GM23248 (cell line): ENCODE measurements around the gene NAV2. TPM values are rescaled to one million over a fixed set of nuclear protein-coding genes. Genes with fewer than 3 reads are reported as not detected.

Experiments used
- DNase-seq: peaks from one replicate; pipeline ENCODE4 v3.0.0-alpha.2; 2015
- H2AFZ ChIP-seq: fragments of 200-600 bp; sonication (generic); 2 replicates; pipeline ENCODE4 v1.6.1; 2016; ENCODE audit warnings: antibody characterized with exemption
- H3F3A ChIP-seq: fragments of 200-600 bp; sonication (generic); 2 replicates; pipeline ENCODE4 v1.6.1; 2016; ENCODE audit warnings: mild to moderate bottlenecking, antibody characterized with exemption, mixed run types; ENCODE audit not compliant: insufficient read depth
- H3K27ac ChIP-seq: fragments of 200-600 bp; sonication (generic); 2 replicates; pipeline ENCODE4 v1.5.1; 2016; ENCODE audit warnings: mild to moderate bottlenecking
- H3K27me3 ChIP-seq: fragments of 200-600 bp; sonication (generic); replicated peaks from 2 replicates; pipeline ENCODE4 v1.6.1; 2016; ENCODE audit warnings: mild to moderate bottlenecking; ENCODE audit not compliant: insufficient read depth
- H3K36me3 ChIP-seq: fragments of 200-600 bp; sonication (generic); 2 replicates; pipeline ENCODE4 v1.6.1; 2016; ENCODE audit warnings: low read depth, mild to moderate bottlenecking
- H3K4me1 ChIP-seq: fragments of 200-600 bp; sonication (generic); 2 replicates; pipeline ENCODE4 v1.6.1; 2016; ENCODE audit warnings: mild to moderate bottlenecking; ENCODE audit not compliant: insufficient read depth
- H3K4me2 ChIP-seq: fragments of 200-600 bp; sonication (generic); one replicate; pipeline ENCODE4 v1.6.1; 2016; ENCODE audit warnings: mild to moderate bottlenecking; ENCODE audit not compliant: unreplicated experiment
- H3K4me3 ChIP-seq: fragments of 200-600 bp; sonication (generic); 2 replicates; pipeline ENCODE4 v1.5.1; 2016; ENCODE audit warnings: mild to moderate bottlenecking
- H3K79me2 ChIP-seq: fragments of 200-600 bp; sonication (generic); 2 replicates; pipeline ENCODE4 v1.6.1; 2016; ENCODE audit warnings: mild to moderate bottlenecking; ENCODE audit not compliant: insufficient read depth
- H3K9ac ChIP-seq: fragments of 200-600 bp; sonication (generic); 2 replicates; pipeline ENCODE4 v1.6.1; 2016; ENCODE audit warnings: mild to moderate bottlenecking
- H3K9me2 ChIP-seq: fragments of 200-600 bp; sonication (generic); 2 replicates; pipeline ENCODE4 v1.6.1; 2016; ENCODE audit warnings: mixed run types, mild to moderate bottlenecking, moderate library complexity; ENCODE audit not compliant: insufficient read depth
- H3K9me3 ChIP-seq: fragments of 200-600 bp; sonication (generic); one replicate; pipeline ENCODE4 v1.6.1; 2017; ENCODE audit warnings: low read depth
- H4K20me1 ChIP-seq: fragments of 200-600 bp; sonication (generic); 2 replicates; pipeline ENCODE4 v1.6.0; 2016; ENCODE audit not compliant: insufficient read depth
- EZH2 ChIP-seq: fragments of 200-600 bp; sonication (generic); IDR thresholded peaks from 2 replicates; pipeline ENCODE4 v1.6.1; 2018; ENCODE audit warnings: antibody characterized with exemption, mild to moderate bottlenecking; ENCODE audit not compliant: insufficient read depth, poor library complexity, severe bottlenecking
- EZH2phosphoT487 ChIP-seq: fragments of 200-600 bp; sonication (generic); IDR thresholded peaks from 2 replicates; pipeline ENCODE4 v1.6.1; 2018; ENCODE audit warnings: antibody characterized with exemption, moderate library complexity, mild to moderate bottlenecking, low read depth; ENCODE audit not compliant: insufficient read depth
- WGBS, 2 experiments: methylation state at CpG; one replicate each; pipeline ENCODE4 v1.1.6; 2015 to 2017; ENCODE audit warnings: low lambda C conversion rate in 2 of 2, low coverage in 1 of 2; ENCODE audit errors: missing lambda C conversion rate in 2 of 2; 5-methylcytosine and 5-hydroxymethylcytosine counted together
- in situ Hi-C: fragments of 300-500 bp; cut with MboI; formaldehyde crosslinking; loops from 2 replicates; pipeline ENCODE4 v1.15.0; 2020
- polyA plus RNA-seq: library from polyadenylated mRNA; unstranded; fragments of >200 nt; fragmentation: Nextera tagmentation; extraction: Ambion mirVana; gene quantifications from 2 replicates; pipeline ENCODE4 v1.2.1, GENCODE V29; 2016
- total RNA-seq: library from RNA; depleted of rRNA; stranded (reverse); fragments of >200 nt; shearing (Covaris generic); gene quantifications from 2 replicates; pipeline ENCODE4 v1.2.3, GENCODE V29; 2014

Gene NAV2
- total and polyA plus RNA-seq, 2 experiments from 2014 or later = 5.7 to 11.9 TPM

DNA sequence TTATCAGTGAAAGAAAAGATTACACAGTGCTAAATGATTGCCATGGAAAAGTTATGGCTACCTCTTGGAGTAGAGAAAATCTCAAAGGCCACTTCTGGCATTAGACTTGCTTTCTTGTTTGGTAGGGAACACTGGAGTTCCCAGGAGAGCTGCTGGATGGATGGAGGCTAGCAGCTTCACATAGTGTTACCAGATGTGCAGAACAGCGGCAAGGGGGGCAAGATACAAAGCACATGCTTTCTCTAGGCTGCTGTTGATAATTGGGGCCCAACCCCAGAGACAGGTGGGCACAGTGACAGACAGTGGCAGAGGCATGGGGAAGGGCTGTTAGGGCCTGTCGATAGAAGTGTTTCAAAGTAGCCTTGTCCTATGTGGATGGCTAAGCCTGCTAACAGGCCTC, 352.8 kb downstream of the NAV2 start:
- Histone ChIP-seq H4K20me1 (no peaks in the 10 kb centered on the region), H3K9me2 (no peaks in the 10 kb centered on the region), H3K9ac (no peak overlapping the region), H3K79me2 (no peaks in the 10 kb centered on the region), H3K27me3 (no peaks in the 10 kb centered on the region), H3F3A (no peaks in the 10 kb centered on the region), H3K27ac (no peak overlapping the region), H3K9me3 (no peaks in the 10 kb centered on the region), H3K36me3 (peaks cover 46% of the 10 kb centered on the region; the same call in 1 of the 2 replicates), H2AFZ (no peak overlapping the region), H3K4me2 (no peak overlapping the region), H3K4me3 (no peak overlapping the region), H3K4me1 (no peaks in the 10 kb centered on the region)
- no peak for TF ChIP-seq EZH2phosphoT487
- no peak for TF ChIP-seq EZH2
- WGBS, 2 experiments = 82 to 88% methylated on average over 2 of the region's 2 CpGs
- no peak for DNase-seq
- in situ Hi-C loops = no loop called here

DNA sequence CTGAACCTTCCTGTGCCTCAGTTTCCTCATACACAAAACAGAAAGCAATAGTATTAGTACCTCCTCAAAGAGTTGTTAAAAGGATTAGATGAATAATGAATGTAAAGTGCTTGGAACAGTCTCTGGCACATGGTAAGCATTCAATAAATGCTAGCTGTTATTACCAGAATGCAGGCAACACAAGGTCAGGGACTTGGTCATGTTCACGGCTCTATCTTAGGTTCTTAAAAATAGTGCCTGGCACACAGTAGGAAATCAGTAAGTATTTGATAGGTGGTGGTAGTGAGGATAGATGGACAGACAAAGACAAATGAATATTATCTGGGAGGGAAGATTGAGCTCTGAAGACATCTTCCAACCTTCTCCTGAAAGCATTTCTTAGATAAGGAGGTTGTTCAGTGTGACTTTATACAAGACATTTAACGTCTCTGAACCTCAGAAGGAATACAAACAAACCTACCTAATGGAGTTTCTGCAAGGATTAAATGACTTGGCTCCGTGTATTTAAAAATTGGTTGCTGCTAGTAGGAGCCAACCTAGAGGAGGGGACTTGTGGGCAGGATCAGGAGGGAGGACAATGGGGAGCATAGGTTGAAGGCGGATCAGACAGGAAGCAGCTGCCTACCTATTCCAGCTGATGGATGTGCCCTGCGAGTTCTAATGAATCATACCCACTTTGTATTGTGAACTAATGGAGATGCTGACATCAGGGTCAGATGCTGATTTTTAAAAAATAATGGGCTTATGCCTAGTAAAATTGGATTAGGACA, 353.6 kb downstream of the NAV2 start:
- Histone ChIP-seq H3K79me2 (no peaks in the 10 kb centered on the region), H3F3A (no peaks in the 10 kb centered on the region), H3K4me3 (no peak overlapping the region), H2AFZ (no peak overlapping the region), H3K4me1 (no peaks in the 10 kb centered on the region), H3K9me2 (no peaks in the 10 kb centered on the region), H4K20me1 (no peaks in the 10 kb centered on the region), H3K27ac (no peak overlapping the region), H3K4me2 (no peak overlapping the region), H3K9me3 (no peaks in the 10 kb centered on the region), H3K36me3 (peaks cover 45% of the 10 kb centered on the region; the same call in 1 of the 2 replicates), H3K27me3 (no peaks in the 10 kb centered on the region), H3K9ac (no peak overlapping the region)
- 95 to 96% methylated on average over 5 of the region's 5 CpGs for WGBS, 2 experiments
- in situ Hi-C loops = no loop called here
- TF ChIP-seq EZH2phosphoT487 (no peak), EZH2 (no peak)
- DNase-seq = no peak

DNA sequence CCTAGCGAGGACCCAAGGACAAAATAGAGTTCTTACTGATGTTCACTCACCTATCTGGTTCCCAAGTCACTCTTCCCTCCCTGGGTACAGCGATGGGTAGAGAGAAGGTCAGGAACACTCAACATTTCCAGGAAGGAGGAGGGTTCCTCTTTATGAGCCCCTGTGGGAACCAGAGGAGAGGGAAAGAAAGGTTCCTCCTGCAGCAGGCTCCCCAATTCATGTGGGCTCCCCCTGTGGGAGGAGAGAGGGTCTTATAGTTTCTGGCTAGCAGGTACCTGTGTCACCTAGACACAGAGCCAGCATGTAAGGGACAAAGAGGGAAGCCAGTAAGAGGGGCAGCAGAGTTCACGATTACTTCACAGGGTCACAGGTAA, 354.1 kb downstream of the NAV2 start:
- no peak overlapping the region for H3K9ac ChIP-seq
- H3K27ac ChIP-seq = no peak overlapping the region
- no peaks in the 10 kb centered on the region for H3K4me1 ChIP-seq
- no peak overlapping the region for H2AFZ ChIP-seq
- TF ChIP-seq EZH2 (no peak), EZH2phosphoT487 (no peak)
- in situ Hi-C loops = no loop called here
- no peaks in the 10 kb centered on the region for H4K20me1 ChIP-seq
- H3K79me2 ChIP-seq = no peaks in the 10 kb centered on the region
- H3K9me2 ChIP-seq = no peaks in the 10 kb centered on the region
- H3K4me2 ChIP-seq = no peak overlapping the region
- H3K27me3 ChIP-seq = no peaks in the 10 kb centered on the region
- H3K9me3 ChIP-seq = no peaks in the 10 kb centered on the region
- no peak for DNase-seq
- no peak overlapping the region for H3K4me3 ChIP-seq
- H3F3A ChIP-seq = no peaks in the 10 kb centered on the region
- peaks cover 42% of the 10 kb centered on the region; the same call in 1 of the 2 replicates for H3K36me3 ChIP-seq
- WGBS, 2 experiments = 97 to 100% methylated on average over 3 of the region's 3 CpGs

DNA sequence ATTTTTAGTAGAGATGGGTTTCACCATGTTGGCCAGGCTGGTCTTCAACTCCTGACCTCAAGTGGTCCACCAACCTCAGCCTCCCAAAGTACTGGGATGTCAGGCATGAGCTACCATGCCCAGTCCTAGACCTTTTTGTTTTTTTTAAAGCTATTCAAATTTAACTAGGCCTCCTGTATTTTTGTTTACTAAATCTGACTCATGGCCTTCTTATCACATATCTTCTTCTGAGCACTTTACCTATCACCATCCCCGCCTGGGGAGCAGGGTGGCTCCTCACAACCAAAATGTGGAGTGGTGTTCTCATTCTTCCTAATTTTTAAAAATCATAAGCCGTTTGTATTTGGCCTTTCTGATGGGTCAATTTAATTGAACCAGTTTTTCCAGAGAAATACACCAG, 355.0 kb downstream of the NAV2 start:
- Histone ChIP-seq H3K9me3 (no peaks in the 10 kb centered on the region), H3F3A (no peaks in the 10 kb centered on the region), H2AFZ (no peak overlapping the region), H3K9me2 (no peaks in the 10 kb centered on the region), H3K79me2 (no peaks in the 10 kb centered on the region), H3K27ac (no peak overlapping the region), H3K9ac (no peak overlapping the region), H3K4me1 (no peaks in the 10 kb centered on the region), H4K20me1 (no peaks in the 10 kb centered on the region), H3K27me3 (no peaks in the 10 kb centered on the region), H3K4me2 (no peak overlapping the region), H3K36me3 (peaks cover 39% of the 10 kb centered on the region; the same call in 1 of the 2 replicates), H3K4me3 (no peak overlapping the region)
- in situ Hi-C loops = no loop called here
- TF ChIP-seq EZH2phosphoT487 = no peak
- TF ChIP-seq EZH2 = no peak
- no peak for DNase-seq
- whole genome bisulfite sequencing, 2 experiments = 76 to 79% methylated on average over 2 of the region's 2 CpGs

DNA sequence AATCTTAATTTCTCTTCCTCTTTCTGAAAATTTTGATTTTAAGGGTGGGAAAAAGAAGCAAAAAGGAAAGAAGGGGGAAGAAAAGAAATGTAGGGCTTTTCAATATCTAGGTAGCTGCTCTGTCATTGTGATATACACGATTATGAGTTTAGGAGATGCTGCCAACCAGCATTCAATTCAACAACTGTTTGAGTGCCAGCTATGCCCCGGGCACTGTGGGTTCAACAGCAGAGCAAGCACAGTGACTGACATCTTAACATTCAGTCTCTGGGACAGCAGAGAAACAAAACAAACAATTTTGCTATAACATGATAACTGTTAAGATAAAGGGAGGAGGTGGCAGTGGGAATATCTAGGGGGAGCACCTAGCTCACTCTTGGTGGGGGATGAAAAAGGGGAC, 356.1 kb downstream of the NAV2 start:
- in situ Hi-C loops = no loop called here

More for the DNA sequence above, 356.1 kb downstream of the NAV2 start:
- TF ChIP-seq EZH2phosphoT487 (no peak), EZH2 (no peak)
- no peaks in the 10 kb centered on the region for H3K9me2 ChIP-seq
- no peaks in the 10 kb centered on the region for H3K4me1 ChIP-seq
- H3K79me2 ChIP-seq = 0 out of 2 replicates have a peak, but pooled peaks cover under 1% of the 10 kb centered on the region
- H3K27ac ChIP-seq = no peak overlapping the region
- no peaks in the 10 kb centered on the region for H4K20me1 ChIP-seq
- H3K9ac ChIP-seq = no peak overlapping the region
- H3F3A ChIP-seq = no peaks in the 10 kb centered on the region
- H3K9me3 ChIP-seq = no peaks in the 10 kb centered on the region
- WGBS, 2 experiments = 98 to 100% methylated on average over 2 of the region's 2 CpGs
- H3K4me2 ChIP-seq = no peak overlapping the region
- no peaks in the 10 kb centered on the region for H3K27me3 ChIP-seq
- peaks cover 39% of the 10 kb centered on the region; the same call in 1 of the 2 replicates for H3K36me3 ChIP-seq
- DNase-seq = no peak
- no peak overlapping the region for H3K4me3 ChIP-seq
- no peak overlapping the region for H2AFZ ChIP-seq
